ENCODE results near the gene SCGB1C1. TPM values are rescaled to one million over a fixed set of nuclear protein-coding genes. Genes with fewer than 3 reads are reported as not detected.
"Not testable (repeated sequence)": the region's sequence is repeated elsewhere in the genome, so short reads cannot be mapped to it uniquely, and the experiment has no call there.

Gene SCGB1C1
- total RNA-seq (2014; rRNA removed; shearing (Covaris generic)): not detected in 2 replicates
- not detected in 2 replicates for polyA plus RNA-seq (2016; fragmentation: Nextera tagmentation; extraction: Ambion mirVana)
- long read RNA-seq: 0 reads

DNA sequence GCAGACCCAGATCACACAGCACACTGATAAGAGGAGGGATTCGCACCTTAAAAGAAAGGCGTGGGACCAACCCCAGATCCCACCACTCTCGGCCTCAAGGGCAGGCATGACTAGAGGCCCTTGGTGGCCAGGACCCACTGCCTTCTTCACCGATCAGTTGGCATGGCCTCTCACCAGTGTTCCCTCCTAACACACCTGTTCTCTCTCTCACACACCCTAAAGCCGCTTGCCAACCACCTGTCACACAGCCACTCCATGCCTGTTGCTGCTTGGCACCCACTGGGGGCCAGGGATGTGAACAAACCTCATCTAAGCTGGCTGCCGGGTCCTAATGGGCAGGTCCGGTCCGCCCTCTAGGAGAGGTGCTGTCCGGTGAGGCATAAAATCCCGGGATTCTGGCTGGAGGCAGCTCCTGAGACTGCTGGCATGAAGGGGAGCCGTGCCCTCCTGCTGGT is at the start of gene SCGB1C1:
Gene SCGB1C1 (plus strand): TSS at position 405 of the 455 bp plus-strand sequence. CDS start 22 bp downstream, at position 427.
- H3K9me2 ChIP-seq (ENCODE audit: insufficient read depth); DNase-seq (ENCODE audit: low spot score); H3F3A ChIP-seq (replicated peaks; ENCODE audit: low read depth); H3K36me3 Mint-ChIP-seq (ENCODE audit: low read depth); H3K27me3 Mint-ChIP-seq (ENCODE audit: insufficient read depth, low read depth, poor library complexity); ATAC-seq; H3K27me3 ChIP-seq (ENCODE audit: insufficient read depth); H3K4me2 ChIP-seq; H3K79me2 ChIP-seq (replicated peaks; ENCODE audit: insufficient read depth); H3K4me3 ChIP-seq; H3K4me3 Mint-ChIP-seq; H3K4me1 ChIP-seq (ENCODE audit: insufficient read depth); H3K4me1 Mint-ChIP-seq; H3K36me3 ChIP-seq (ENCODE audit: insufficient read depth); H3K27ac ChIP-seq (ENCODE audit: low read depth); H2AFZ ChIP-seq; H3K27ac Mint-ChIP-seq; H4K20me1 ChIP-seq (replicated peaks; ENCODE audit: insufficient read depth): not testable (repeated sequence)
- H3K9me3 Mint-ChIP-seq: peaks cover 17% of the 10 kb centered on the region

DNA sequence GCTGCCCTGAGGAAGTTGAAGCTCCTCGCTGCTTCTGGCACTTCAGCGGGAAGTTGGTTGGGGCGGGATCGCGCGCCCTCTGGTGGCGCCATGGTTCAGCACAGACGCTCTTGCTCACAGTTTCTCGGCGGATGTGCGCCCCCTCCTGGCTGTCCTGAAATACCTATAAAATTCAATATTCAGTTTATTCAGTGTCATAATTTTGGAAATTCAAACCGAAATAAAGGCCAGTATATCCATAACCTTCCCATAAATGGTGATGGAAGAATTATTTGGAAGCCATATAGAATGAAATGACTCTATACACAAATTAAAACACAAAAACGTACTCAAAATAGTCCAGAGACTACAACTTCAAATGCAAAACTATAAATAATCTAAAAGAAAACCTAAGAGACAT is 12.6 kb upstream of the SCGB1C1 start:
- H3K36me3 Mint-ChIP-seq (ENCODE audit: low read depth); H3K27ac ChIP-seq (ENCODE audit: low read depth); H4K20me1 ChIP-seq (replicated peaks; ENCODE audit: insufficient read depth); ATAC-seq; H3K4me3 Mint-ChIP-seq; H3F3A ChIP-seq (replicated peaks; ENCODE audit: low read depth); H3K4me1 ChIP-seq (ENCODE audit: insufficient read depth); DNase-seq (ENCODE audit: low spot score); H3K36me3 ChIP-seq (ENCODE audit: insufficient read depth); H3K4me3 ChIP-seq; H3K27me3 ChIP-seq (ENCODE audit: insufficient read depth); H3K27me3 Mint-ChIP-seq (ENCODE audit: insufficient read depth, low read depth, poor library complexity); H3K9me3 Mint-ChIP-seq; H3K4me1 Mint-ChIP-seq; H2AFZ ChIP-seq; H3K4me2 ChIP-seq; H3K27ac Mint-ChIP-seq; H3K79me2 ChIP-seq (replicated peaks; ENCODE audit: insufficient read depth); H3K9me2 ChIP-seq (ENCODE audit: insufficient read depth): not testable (repeated sequence)

DNA sequence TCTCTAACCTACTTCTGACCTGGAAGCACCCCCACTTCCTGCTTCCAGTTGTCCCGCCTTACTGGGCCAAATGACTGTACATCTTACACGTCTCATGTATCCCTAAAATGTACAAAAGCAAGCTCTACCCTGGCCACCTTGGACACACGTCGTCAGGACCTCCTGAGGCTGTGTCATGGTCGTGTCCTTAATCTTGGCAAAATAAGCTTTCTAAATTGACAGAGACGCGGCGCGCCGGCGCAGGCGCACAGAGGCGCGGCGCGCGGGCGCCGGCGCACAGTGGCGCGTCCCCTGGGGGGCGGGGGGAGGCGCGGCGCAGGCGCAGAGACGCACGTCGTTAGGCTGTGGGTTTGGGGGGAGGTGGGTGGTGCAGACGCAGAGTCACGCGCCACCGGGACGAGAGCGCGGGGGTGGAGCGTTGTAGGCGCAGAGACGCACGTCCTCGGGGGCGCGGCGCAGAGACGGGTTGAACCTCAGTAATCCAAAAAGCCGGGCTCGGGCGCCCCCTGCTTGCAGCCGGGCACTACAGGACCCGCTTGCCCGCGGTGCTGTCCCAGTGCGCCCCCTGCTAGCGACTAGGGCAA is 3.6 kb upstream of the SCGB1C1 start:
- peak; percentile 25; the same call in 2 of the 3 replicates for ATAC-seq

More for the DNA sequence above, 3.6 kb upstream of the SCGB1C1 start:
- not testable (repeated sequence) for H3K4me1 Mint-ChIP-seq; H3K79me2 ChIP-seq (replicated peaks; ENCODE audit: insufficient read depth); H3K4me3 Mint-ChIP-seq; H3K9me2 ChIP-seq (ENCODE audit: insufficient read depth); H4K20me1 ChIP-seq (replicated peaks; ENCODE audit: insufficient read depth); DNase-seq (ENCODE audit: low spot score); H3K36me3 ChIP-seq (ENCODE audit: insufficient read depth); H3K36me3 Mint-ChIP-seq (ENCODE audit: low read depth); H3K27me3 ChIP-seq (ENCODE audit: insufficient read depth); H3F3A ChIP-seq (replicated peaks; ENCODE audit: low read depth); H3K27ac ChIP-seq (ENCODE audit: low read depth); H3K27ac Mint-ChIP-seq; H3K4me2 ChIP-seq; H3K4me1 ChIP-seq (ENCODE audit: insufficient read depth); H3K4me3 ChIP-seq; H2AFZ ChIP-seq; H3K27me3 Mint-ChIP-seq (ENCODE audit: insufficient read depth, low read depth, poor library complexity)
- peaks cover 17% of the 10 kb centered on the region for H3K9me3 Mint-ChIP-seq
- TF ChIP-seq, protein P1, sequence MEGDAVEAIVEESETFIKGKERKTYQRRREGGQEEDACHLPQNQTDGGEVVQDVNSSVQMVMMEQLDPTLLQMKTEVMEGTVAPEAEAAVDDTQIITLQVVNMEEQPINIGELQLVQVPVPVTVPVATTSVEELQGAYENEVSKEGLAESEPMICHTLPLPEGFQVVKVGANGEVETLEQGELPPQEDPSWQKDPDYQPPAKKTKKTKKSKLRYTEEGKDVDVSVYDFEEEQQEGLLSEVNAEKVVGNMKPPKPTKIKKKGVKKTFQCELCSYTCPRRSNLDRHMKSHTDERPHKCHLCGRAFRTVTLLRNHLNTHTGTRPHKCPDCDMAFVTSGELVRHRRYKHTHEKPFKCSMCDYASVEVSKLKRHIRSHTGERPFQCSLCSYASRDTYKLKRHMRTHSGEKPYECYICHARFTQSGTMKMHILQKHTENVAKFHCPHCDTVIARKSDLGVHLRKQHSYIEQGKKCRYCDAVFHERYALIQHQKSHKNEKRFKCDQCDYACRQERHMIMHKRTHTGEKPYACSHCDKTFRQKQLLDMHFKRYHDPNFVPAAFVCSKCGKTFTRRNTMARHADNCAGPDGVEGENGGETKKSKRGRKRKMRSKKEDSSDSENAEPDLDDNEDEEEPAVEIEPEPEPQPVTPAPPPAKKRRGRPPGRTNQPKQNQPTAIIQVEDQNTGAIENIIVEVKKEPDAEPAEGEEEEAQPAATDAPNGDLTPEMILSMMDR (conservative IDR thresholded peaks at IDR 0.05; ENCODE audit: low read depth in 2 of 2): 0 out of 4 replicates have a peak, but pooled peaks of 1 of the 2 experiments have one; percentile 9
